ENCODE measurements around the gene CACNA1S. TPM values are rescaled to one million over a fixed set of nuclear protein-coding genes. Genes with fewer than 3 reads are reported as not detected.

CACNA1S gene
- total and polyA plus RNA-seq, 5 experiments from 2014 or later, result not detected

DNA sequence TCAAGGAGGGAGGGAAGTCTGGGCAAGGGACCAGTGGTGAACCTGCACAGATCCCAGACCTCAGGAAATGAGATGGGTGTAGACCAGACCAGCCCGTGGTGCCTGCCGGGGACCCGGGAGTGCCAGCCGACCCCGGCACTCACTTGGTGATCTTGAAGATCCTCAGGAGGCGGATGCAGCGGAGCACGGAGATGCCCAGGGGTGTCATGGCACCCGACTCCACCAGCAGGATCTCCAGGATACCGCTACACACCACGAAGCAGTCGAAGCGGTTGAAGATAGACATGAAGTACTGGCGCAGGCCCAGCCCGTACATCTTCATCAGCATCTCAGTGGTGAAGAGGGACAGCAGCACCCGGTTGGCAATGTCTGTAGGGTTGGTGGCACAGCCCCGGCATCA, 34.5 kb downstream of the CACNA1S start:
- Mint-ChIP-seq H3K9me3 (no peaks in the 10 kb centered on the region), H3K27me3 (no peaks in the 10 kb centered on the region), H3K36me3 (no peaks in the 10 kb centered on the region), H3K4me3 (no peak overlapping the region), H3K4me1 (no peaks in the 10 kb centered on the region), H3K27ac (no peak overlapping the region)
- POLR2A ChIA-PET, result no interaction called here
- DNase-seq (no peak), ATAC-seq (no peak)

DNA sequence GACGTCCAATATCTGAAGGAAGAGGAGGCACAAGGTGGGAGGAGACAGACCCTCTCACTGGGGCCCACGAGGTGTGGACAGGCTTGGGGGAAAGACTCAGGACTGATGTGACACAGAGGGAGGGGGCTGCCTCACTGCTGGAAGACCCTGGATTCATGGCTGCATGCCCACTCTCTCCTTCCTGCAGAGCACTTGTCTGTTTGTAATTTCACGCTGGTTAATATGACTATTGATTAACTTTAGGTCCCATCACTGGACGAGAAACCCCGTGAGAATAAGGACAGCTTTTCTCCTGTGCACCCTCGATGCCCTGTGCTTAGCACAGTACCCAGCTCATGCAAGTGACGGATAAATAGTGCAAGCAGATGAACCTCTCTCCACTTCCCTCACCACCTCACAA, 35.1 kb downstream of the CACNA1S start:
- POLR2A ChIA-PET, result no interaction called here
- H3K27ac Mint-ChIP-seq, result no peak overlapping the region
- DNase-seq, result no peak
- ATAC-seq, result no peak
- H3K27me3 Mint-ChIP-seq, result no peaks in the 10 kb centered on the region
- H3K9me3 Mint-ChIP-seq, result no peaks in the 10 kb centered on the region
- no peaks in the 10 kb centered on the region for H3K36me3 Mint-ChIP-seq
- no peaks in the 10 kb centered on the region for H3K4me1 Mint-ChIP-seq
- H3K4me3 Mint-ChIP-seq, result no peak overlapping the region

DNA sequence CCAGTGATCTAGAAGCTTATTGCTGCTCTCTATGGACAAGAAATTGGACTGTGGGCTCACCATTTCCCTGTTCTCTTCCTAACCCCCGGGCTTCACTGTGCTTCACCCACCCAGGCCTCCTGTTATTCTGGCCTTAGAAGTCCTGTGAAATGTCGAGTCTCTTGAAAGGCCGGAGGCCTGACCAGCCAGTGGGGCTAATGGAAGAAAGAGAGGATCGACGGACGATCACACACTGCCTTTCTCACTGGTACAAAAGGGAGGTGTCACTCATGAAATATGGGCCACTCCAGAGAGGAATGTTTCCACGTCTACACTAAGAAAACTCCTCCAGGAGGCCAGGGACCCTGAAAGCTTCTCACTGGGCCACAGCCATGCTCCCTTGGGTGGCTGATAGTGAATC, 36.1 kb downstream of the CACNA1S start:
- no peak overlapping the region for H3K27ac Mint-ChIP-seq
- ATAC-seq (no peak), DNase-seq (no peak)
- no peaks in the 10 kb centered on the region for H3K36me3 Mint-ChIP-seq
- H3K4me1 Mint-ChIP-seq, result peaks cover 0 to 8% (median 2%) of the 10 kb centered on the region in 4 donors
- no peaks in the 10 kb centered on the region for H3K27me3 Mint-ChIP-seq
- H3K4me3 Mint-ChIP-seq, result no peak overlapping the region
- POLR2A ChIA-PET, result no interaction called here
- H3K9me3 Mint-ChIP-seq, result no peaks in the 10 kb centered on the region

DNA sequence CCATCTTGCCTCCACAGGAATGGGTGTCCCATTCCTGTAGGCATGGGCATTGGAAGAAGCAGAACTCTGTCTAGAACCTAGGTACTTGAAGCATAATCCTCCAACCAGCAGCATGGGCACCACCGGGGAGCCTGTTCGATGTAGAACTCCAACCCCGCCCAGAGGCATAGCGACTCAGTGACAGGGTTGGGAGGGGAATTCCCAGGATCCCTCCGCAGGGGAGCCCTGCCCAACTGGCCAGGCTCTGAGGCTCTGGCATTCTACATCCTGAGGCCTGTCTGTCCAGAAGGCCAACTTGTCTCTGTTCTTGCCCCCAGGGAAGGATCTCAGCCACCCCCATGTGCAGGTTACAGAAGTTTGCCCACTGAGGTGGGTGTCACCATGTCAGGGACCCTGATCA, 38.2 kb downstream of the CACNA1S start:
- no peak overlapping the region for H3K4me3 Mint-ChIP-seq
- H3K9me3 Mint-ChIP-seq, result no peaks in the 10 kb centered on the region
- peaks cover 0 to 8% (median 2%) of the 10 kb centered on the region in 4 donors for H3K4me1 Mint-ChIP-seq
- no peaks in the 10 kb centered on the region for H3K27me3 Mint-ChIP-seq
- no peak overlapping the region for H3K27ac Mint-ChIP-seq
- DNase-seq, result peak in 1 of 10 donors; percentile 2
- H3K36me3 Mint-ChIP-seq, result no peaks in the 10 kb centered on the region
- POLR2A ChIA-PET, result no interaction called here
- no peak for ATAC-seq

DNA sequence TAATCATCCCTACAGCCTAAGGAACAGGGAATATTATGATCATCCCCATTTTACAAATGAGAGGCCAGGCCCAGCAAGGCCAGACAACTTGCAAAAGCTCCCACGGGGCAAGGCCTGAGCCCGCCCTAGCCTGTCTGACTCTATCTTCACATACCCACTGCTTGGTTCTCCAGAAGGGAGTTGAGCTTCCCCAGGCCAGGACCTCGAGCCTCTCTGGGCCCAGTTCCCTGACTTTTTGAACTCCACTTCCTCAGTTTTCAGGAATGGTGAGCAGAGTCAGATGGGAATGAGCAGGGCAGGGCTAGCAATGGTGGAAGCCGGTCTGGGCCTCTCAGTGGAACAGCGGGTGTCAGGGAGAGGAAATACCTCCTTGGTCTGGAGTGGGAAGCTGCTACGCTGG, 39.3 kb downstream of the CACNA1S start:
- POLR2A ChIA-PET, result no interaction called here
- H3K27ac Mint-ChIP-seq, result no peak overlapping the region
- no peak overlapping the region for H3K4me3 Mint-ChIP-seq
- no peaks in the 10 kb centered on the region for H3K36me3 Mint-ChIP-seq
- no peaks in the 10 kb centered on the region for H3K9me3 Mint-ChIP-seq
- peaks cover 0 to 8% (median 2%) of the 10 kb centered on the region in 4 donors for H3K4me1 Mint-ChIP-seq
- ATAC-seq (no peak), DNase-seq (peak in 1 of 10 donors; percentile 51)
- no peaks in the 10 kb centered on the region for H3K27me3 Mint-ChIP-seq

DNA sequence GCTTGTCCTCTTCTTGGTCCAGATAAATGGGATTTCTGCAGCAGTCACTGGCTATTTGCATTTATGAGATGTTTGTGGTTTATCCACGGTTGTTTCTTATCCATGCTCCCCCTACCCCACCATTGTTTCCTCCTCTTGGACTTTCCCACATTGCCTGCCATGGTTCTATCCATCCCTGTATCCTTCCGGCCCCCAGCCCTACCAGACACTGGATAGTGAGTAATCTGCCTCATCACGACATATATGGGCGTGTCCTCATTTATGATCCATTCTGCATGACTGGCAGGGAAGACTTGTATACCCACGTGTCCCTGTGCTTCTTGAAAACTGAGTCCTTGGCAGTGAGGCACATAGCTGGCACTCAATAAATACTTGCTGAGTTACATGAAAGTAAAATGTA, 40.1 kb downstream of the CACNA1S start:
- Mint-ChIP-seq H3K4me1 (peaks cover 0 to 8% (median 2%) of the 10 kb centered on the region in 4 donors), H3K27ac (no peak overlapping the region), H3K27me3 (no peaks in the 10 kb centered on the region), H3K9me3 (no peaks in the 10 kb centered on the region), H3K4me3 (no peak overlapping the region), H3K36me3 (no peaks in the 10 kb centered on the region)
- ATAC-seq (no peak), DNase-seq (no peak)
- POLR2A ChIA-PET, result no interaction called here

DNA sequence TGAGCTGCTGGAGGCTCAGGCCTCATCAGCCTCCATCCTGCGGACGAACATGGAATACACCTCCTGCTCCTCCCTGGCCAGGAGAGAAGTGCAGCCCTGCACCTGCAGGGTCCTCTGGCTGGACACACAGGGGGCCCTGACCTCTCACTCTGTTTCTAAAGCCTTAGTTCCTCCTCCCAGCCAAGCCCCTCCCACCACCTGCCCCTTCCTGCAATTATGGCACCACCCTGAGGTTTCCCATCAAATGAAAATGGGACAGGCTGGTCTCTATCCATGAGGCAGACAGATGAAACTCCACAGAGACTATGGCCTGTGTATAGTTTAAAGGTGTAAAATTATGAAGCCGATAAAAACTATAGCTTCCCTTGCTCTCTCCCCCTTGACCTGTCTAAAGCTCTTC, 42.6 kb downstream of the CACNA1S start:
- POLR2A ChIA-PET, result no interaction called here
- H3K27me3 Mint-ChIP-seq, result peaks cover 0 to 2% (median 0%) of the 10 kb centered on the region in 5 donors

DNA sequence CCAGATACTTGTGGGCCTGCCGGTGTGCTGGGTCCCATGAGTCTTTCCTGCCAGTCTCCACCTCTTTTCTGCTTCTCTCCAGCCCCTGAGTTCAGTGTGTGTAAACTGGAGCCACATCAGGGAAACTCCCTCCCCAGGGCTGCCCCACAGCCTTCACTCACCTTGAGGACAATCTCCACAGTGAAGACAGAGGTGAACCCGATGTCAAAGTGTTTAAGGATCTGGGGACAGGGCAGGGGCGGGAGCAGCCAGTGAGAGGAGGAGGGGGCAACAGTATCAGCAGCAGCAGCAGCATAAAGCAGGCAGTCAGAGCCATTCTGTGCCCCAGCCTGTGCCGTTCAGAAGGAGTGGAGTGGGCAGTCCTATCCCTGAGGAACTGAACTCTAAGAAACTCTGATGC, 43.2 kb downstream of the CACNA1S start:
- no peaks in the 10 kb centered on the region for H3K36me3 Mint-ChIP-seq
- H3K27ac Mint-ChIP-seq, result peak overlapping the region in 1 of 10 donors; percentile 13
- peaks cover 0 to 8% (median 2%) of the 10 kb centered on the region in 4 donors for H3K4me1 Mint-ChIP-seq
- DNase-seq (no peak), ATAC-seq (no peak)
- H3K27me3 Mint-ChIP-seq, result peaks cover 0 to 3% (median 0%) of the 10 kb centered on the region in 5 donors
- POLR2A ChIA-PET, result no interaction called here
- H3K4me3 Mint-ChIP-seq, result no peak overlapping the region
- no peaks in the 10 kb centered on the region for H3K9me3 Mint-ChIP-seq

More for the DNA sequence above, 42.6 kb downstream of the CACNA1S start:
- Mint-ChIP-seq H3K4me3 (no peak overlapping the region), H3K27ac (no peak overlapping the region), H3K9me3 (no peaks in the 10 kb centered on the region), H3K4me1 (peaks cover 0 to 8% (median 2%) of the 10 kb centered on the region in 4 donors), H3K36me3 (no peaks in the 10 kb centered on the region)
- DNase-seq (no peak), ATAC-seq (no peak)

DNA sequence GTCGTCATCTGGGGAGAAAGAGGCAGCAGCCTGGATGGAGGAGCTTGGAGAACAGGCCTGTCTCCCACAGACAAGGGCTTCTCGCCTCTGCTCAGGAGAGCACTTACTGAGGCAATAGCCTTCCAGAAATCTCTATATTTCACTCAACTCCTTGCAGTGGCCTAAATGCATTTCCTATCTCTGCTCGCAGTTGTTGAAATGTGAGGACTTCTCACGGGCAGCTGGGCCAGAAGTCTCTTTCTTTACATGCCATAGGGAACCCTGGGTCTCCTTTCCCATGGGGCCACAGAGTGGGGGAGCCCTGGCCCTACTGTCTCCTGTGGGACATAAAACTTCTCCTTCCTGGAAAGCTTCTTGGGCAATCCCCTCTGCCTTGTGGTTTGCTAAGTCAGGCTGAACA, 45.2 kb downstream of the CACNA1S start:
- POLR2A ChIA-PET, result no interaction called here
- Mint-ChIP-seq H3K36me3 (no peaks in the 10 kb centered on the region), H3K27ac (peak overlapping the region in 1 of 10 donors; percentile 25)

DNA sequence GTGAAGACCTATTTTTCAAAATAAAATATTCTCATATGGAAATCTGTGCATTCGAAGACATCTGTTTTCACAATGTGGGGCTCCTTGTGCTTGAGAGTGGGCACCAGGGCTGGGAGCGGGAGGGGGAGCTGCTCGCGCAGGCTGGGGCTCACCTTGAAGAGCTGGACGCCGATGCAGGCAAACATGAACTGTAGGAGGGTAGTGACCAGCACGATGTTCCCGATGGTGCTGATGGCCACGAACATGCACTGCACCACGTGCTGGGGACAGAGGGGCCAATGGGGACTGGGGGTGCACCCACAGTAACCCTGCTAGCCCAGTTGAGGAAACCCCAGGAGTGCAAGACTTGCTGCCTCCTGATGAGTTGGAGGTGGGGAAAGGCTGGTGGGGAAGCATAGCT, 46.5 kb downstream of the CACNA1S start:
- no peaks in the 10 kb centered on the region for H3K4me1 Mint-ChIP-seq

More for the DNA sequence above, 45.2 kb downstream of the CACNA1S start:
- ATAC-seq (no peak), DNase-seq (no peak)
- peaks cover 0 to 3% (median 0%) of the 10 kb centered on the region in 5 donors for H3K27me3 Mint-ChIP-seq
- peaks cover 0 to 8% (median 2%) of the 10 kb centered on the region in 4 donors for H3K4me1 Mint-ChIP-seq
- H3K9me3 Mint-ChIP-seq, result no peaks in the 10 kb centered on the region
- H3K4me3 Mint-ChIP-seq, result no peak overlapping the region

DNA sequence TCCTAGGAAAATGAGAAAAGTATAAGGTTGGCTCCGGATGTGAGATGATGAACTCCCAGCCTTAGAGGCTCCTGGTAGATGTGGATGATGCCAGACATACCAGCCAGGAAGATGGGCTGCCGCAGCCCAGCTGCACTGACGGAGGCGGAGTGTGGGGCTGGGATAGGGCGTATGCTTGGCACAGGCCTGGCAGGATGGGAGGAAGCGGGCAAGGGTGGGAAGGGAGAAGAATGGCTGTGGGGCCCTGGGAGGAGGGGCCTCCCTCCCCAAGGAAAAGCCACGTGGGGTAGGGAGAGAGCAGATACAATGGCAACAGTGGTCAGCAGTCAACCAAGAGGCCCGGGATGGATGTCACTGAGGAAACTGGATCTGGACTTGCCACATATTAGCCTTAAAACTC, 47.4 kb downstream of the CACNA1S start:
- POLR2A ChIA-PET, result interaction anchor here (0.6 kb wide), 1 partner anchor 68 kb away, joined by 3 read pairs; no protein-coding TSS in a partner anchor
- ATAC-seq, result no peak
- Mint-ChIP-seq H3K36me3 (no peaks in the 10 kb centered on the region), H3K27me3 (peaks cover 0 to 3% (median 0%) of the 10 kb centered on the region in 5 donors), H3K27ac (no peak overlapping the region), H3K9me3 (no peaks in the 10 kb centered on the region), H3K4me1 (no peaks in the 10 kb centered on the region), H3K4me3 (no peak overlapping the region)
- no peak for DNase-seq

More for the DNA sequence above, 46.5 kb downstream of the CACNA1S start:
- no peaks in the 10 kb centered on the region for H3K9me3 Mint-ChIP-seq
- POLR2A ChIA-PET, result no interaction called here
- DNase-seq (no peak), ATAC-seq (no peak)
- peaks cover 0 to 3% (median 0%) of the 10 kb centered on the region in 5 donors for H3K27me3 Mint-ChIP-seq
- H3K36me3 Mint-ChIP-seq, result no peaks in the 10 kb centered on the region
- no peak overlapping the region for H3K27ac Mint-ChIP-seq
- no peak overlapping the region for H3K4me3 Mint-ChIP-seq

DNA sequence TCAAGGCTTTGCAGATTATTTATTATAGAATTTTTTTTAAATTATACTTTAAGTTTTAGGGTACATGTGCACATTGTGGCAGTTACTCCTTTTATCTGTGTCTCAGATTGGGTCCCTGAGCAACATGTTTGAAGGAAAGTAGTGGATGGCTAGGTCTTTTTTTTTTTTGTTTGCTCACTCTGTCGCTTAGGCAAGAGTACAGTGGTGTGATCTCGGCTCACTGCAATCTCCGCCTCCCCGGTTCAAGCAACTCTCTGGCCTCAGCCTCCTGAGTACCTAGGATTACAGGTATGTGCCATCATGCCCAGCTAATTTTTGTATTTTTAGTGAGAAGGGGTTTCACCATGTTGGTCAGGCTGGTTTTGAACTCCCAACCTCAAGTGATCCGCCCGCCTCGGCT, 49.1 kb downstream of the CACNA1S start:
- Mint-ChIP-seq H3K9me3 (no peaks in the 10 kb centered on the region), H3K4me1 (no peaks in the 10 kb centered on the region), H3K4me3 (no peak overlapping the region), H3K27ac (no peak overlapping the region), H3K36me3 (no peaks in the 10 kb centered on the region), H3K27me3 (peaks cover 0 to 3% (median 0%) of the 10 kb centered on the region in 5 donors)
- ATAC-seq (no peak), DNase-seq (no peak)
- POLR2A ChIA-PET, result no interaction called here

DNA sequence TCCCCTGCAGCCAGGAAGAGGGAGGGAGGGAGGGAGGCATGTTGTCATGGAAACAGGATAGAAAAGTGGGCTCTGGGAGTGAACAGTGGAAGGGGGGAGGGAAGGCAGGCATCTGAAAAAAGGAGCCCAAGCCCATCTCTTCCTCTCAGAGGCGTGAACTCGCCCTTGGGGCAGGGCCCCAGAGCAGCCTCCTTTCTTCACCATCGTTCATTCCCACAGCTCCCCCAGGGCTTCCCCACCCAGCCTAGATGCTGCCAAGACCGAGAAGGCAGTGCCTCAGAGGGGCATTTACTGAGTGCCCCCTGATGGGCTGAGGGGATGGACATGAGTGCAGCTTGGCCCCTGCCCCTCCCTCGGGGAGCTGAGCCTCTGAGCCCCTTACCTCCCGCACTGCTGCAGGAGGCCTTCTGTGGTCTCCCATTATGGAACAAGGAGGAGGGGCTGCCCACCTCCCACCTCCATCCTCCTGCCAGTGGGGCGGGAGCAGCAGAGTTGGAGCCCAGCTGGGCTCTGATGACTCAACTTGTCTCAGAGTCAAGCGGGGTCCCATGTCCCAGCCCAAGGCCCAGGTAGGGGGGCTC, 49.6 kb downstream of the CACNA1S start:
- Mint-ChIP-seq H3K9me3 (no peaks in the 10 kb centered on the region), H3K36me3 (no peaks in the 10 kb centered on the region), H3K27ac (no peak overlapping the region), H3K4me1 (no peaks in the 10 kb centered on the region), H3K27me3 (peaks cover 0 to 3% (median 0%) of the 10 kb centered on the region in 5 donors), H3K4me3 (no peak overlapping the region)
- ATAC-seq, result no peak
- DNase-seq, result no peak
- POLR2A ChIA-PET, result no interaction called here

DNA sequence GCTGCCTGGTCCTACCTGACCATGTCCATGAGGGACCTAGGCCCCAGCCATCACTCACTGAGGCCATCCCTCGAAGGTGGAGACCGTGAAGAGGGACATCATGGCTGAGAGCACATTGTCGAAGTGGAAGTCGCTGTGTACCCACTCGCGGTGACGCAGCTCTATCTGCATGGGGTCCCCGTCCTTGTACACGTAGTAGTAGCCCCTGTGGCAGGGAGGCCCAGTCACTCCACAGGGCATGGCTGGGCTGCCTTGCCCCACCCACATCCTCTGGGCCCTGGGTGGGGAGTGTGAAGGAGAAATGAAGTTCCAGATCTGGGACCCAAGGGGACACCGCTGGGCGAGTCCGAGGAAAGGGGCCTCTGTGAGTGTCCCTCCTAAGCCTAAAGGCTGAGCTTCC, 50.3 kb downstream of the CACNA1S start:
- ATAC-seq (no peak), DNase-seq (no peak)
- no peaks in the 10 kb centered on the region for H3K36me3 Mint-ChIP-seq
- H3K4me3 Mint-ChIP-seq, result no peak overlapping the region
- H3K27me3 Mint-ChIP-seq, result peaks cover 0 to 6% (median 0%) of the 10 kb centered on the region in 5 donors
- peaks cover 0 to 6% (median 2%) of the 10 kb centered on the region in 4 donors for H3K4me1 Mint-ChIP-seq
- POLR2A ChIA-PET, result no interaction called here
- no peaks in the 10 kb centered on the region for H3K9me3 Mint-ChIP-seq
- no peak overlapping the region for H3K27ac Mint-ChIP-seq
